ENCODE data around the gene TTC39A.

- TF ChIP-seq POLR2A (IDR thresholded peaks at IDR 0.05) (no peak), CTCF (IDR thresholded peaks at IDR 0.05) (no peak), POLR2AphosphoS5 (IDR thresholded peaks at IDR 0.05) (no peak)
Observed at GRCh38 chr1:51301152-51301843, 29.1 kb downstream of the TTC39A start.
